Mucosa of descending colon (tissue), 3 donors: Measurements from ENCODE around the gene CIT. TPM values are rescaled to one million over a fixed set of nuclear protein-coding genes. Genes with fewer than 3 reads are reported as not detected.

ENCODE experiments used
- ATAC-seq: fragments of 200-7000 bp; cut with Tn5 transposase; one replicate; pipeline ENCODE4 v1.9.1; 2020; ENCODE audit warnings: mild to moderate bottlenecking, moderate library complexity
- DNase-seq, 3 donors: peaks; one replicate each; pipeline ENCODE4 v3.0.0-alpha.2; 2020
- H3K36me3 ChIP-seq: fragments of 200-600 bp; one replicate; pipeline ENCODE4 v1.8.0; 2021; ENCODE audit warnings: low read depth, mild to moderate bottlenecking
- H3K4me1 ChIP-seq: fragments of 200-600 bp; one replicate; pipeline ENCODE4 v1.8.0; 2021; ENCODE audit warnings: low read depth, mild to moderate bottlenecking
- H3K4me3 ChIP-seq: fragments of 200-600 bp; one replicate; pipeline ENCODE4 v1.8.0; 2021; ENCODE audit warnings: mild to moderate bottlenecking
- H3K9me3 ChIP-seq: fragments of 200-600 bp; one replicate; pipeline ENCODE4 v1.8.0; 2021; ENCODE audit warnings: mild to moderate bottlenecking
- CTCF ChIP-seq: fragments of 200-600 bp; IDR thresholded peaks from one replicate; pipeline ENCODE4 v1.8.0; 2022; ENCODE audit warnings: antibody characterized with exemption, mild to moderate bottlenecking
- intact Hi-C, 2 donors: fragments of 100-400 bp; cut with DNase I in 1 of 2; cut with micrococcal nuclease in 1 of 2; formaldehyde crosslinking; loops; one replicate each; pipeline versions ENCODE4 v1.11.0 to v1.11.1; 2022; cut with DNase I, micrococcal nuclease
- total RNA-seq, 3 donors: library from RNA; stranded (reverse); fragmentation: NEBNext Ultra II Directional in 2 of 3; extraction: Animal tissue kit (Norgen Biotek cat#: 25700) in 2 of 3; gene quantifications; one replicate each; pipeline versions ENCODE4 v1.2.1 to v1.2.4, GENCODE V29; 2021 to 2023
- donor health status: DM: no; HTN: no; CAD: no; lungs with moderate emphysema.
- donor health status: DM: no; HTN: no; CAD: no.
- donor health status: DM: no; HTN: yes; CAD: no.

CIT gene
- total RNA-seq, 3 donors from 2014 or later = 7.5 to 20.5 (median 11.2) TPM

- H3K4me1 ChIP-seq = peaks cover 54% of the 10 kb centered on the region
- no peak overlapping the region for H3K4me3 ChIP-seq
- no peaks in the 10 kb centered on the region for H3K36me3 ChIP-seq
- no peaks in the 10 kb centered on the region for H3K9me3 ChIP-seq
- ATAC-seq (no peak), DNase-seq (no peak)
- TF ChIP-seq CTCF = no peak
- intact Hi-C loops = no loop called here
Measured at GRCh38 chr12:119682639-119683252, 194.4 kb downstream of the CIT start.

DNA sequence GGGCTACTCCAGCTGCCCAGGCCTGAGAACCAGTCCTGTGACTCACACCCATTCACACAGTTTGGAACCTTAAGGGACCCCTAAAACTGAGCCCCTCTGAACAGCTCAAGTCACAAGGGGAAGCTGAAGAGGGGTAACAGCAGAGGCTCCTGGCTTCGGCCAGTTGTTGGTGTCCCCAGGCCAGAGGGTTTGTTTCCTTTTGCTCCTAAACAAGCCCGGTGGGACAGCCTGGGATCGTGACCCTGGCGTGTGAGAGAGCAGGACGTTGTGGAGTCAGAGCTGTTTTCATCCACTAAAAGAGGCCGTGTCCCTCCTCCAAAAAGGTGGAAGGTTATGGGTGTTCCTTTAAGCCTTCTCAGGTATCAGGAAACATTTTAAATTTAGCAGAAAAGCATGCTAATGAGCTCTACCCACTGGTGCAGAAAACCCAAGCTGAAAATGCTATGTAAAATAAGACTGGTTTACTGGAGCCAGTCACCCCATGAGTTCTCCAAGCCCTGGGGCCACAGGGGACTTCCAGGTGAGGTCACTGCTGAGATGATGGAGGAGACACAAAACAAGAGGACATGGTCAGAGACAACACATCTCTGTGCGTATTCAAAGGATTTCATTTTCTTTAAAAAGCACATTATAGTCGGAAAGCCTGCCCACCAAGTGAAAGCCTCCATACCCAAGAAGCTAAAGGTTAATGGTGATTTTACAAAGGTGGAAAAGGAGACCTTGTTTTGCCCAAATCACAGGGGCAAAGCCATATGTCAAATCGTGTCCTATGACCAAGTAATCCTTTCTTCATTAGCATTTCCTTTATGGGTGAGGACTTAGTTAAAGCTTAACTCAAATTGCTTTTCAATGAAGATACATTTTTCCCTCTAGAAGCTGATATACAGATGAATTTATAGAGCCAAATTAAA lies 195.1 kb downstream of the CIT start:
- no peaks in the 10 kb centered on the region for H3K36me3 ChIP-seq
- H3K4me3 ChIP-seq = no peak overlapping the region
- no peak for ATAC-seq
- DNase-seq = no peak
- no peak for TF ChIP-seq CTCF
- H3K4me1 ChIP-seq = peaks cover 50% of the 10 kb centered on the region
- H3K9me3 ChIP-seq = no peaks in the 10 kb centered on the region
- intact Hi-C loops = no loop called here

GRCh38 chr12:119681111-119681510 lies 196.0 kb downstream of the CIT start:
- DNase-seq = no peak
- Histone ChIP-seq H3K4me3 (no peak overlapping the region), H3K36me3 (no peaks in the 10 kb centered on the region), H3K9me3 (no peaks in the 10 kb centered on the region), H3K4me1 (peaks cover 50% of the 10 kb centered on the region)
- ATAC-seq = peak; percentile 57
- TF ChIP-seq CTCF = no peak
- intact Hi-C loops = no loop called here

GRCh38 chr12:119679490-119679889 lies 197.6 kb downstream of the CIT start:
- DNase-seq (peak in 1 of 3 donors; percentile 58), ATAC-seq (peak; percentile 49)
- Histone ChIP-seq H3K9me3 (no peaks in the 10 kb centered on the region), H3K36me3 (no peaks in the 10 kb centered on the region), H3K4me1 (peaks cover 50% of the 10 kb centered on the region), H3K4me3 (no peak overlapping the region)
- intact Hi-C loops = no loop called here
- TF ChIP-seq CTCF = no peak

DNA sequence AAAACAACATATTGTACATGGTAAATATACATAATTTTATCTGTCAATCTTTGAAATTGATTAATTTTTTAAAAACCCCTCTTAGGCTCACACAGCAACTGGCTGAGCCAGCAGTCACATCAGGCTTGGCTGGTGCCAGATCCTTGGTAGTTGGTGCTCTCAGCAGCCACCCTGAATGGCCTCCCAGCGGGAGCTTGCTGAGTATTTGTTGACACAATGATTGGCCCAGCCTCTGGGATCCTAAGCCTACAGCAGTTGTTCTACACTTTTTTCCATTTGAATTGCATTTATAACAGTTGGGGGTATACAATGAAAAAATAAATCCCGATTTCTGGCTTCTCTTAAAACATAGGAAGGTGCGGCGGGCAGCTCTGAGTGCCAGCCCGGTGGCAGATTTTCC lies 198.0 kb downstream of the CIT start:
- H3K36me3 ChIP-seq = no peaks in the 10 kb centered on the region
- peaks cover 54% of the 10 kb centered on the region for H3K4me1 ChIP-seq
- ATAC-seq (no peak), DNase-seq (no peak)
- intact Hi-C loops = no loop called here
- TF ChIP-seq CTCF = no peak
- H3K9me3 ChIP-seq = no peaks in the 10 kb centered on the region
- H3K4me3 ChIP-seq = no peak overlapping the region
